HCT116 (cell line): Measurements from ENCODE around the gene SRRD. TPM values are rescaled to one million over a fixed set of nuclear protein-coding genes. Genes with fewer than 3 reads are reported as not detected.

ENCODE experiments used
- ATAC-seq: fragments of 200-7000 bp; cut with Tn5 transposase; 2 replicates; pipeline ENCODE4 v1.9.1; 2020; ENCODE audit warnings: mild to moderate bottlenecking, moderate library complexity
- BruUV-seq: library from RNA; stranded (reverse); fragments of 400-500 nt; replicated peaks from 2 replicates; lab custom pipeline; 2021; lab: Mats Ljungman, UMichigan
- CTCF ChIA-PET: fragments of 300-600 bp; sonication (Branson Sonifier 250); formaldehyde crosslinking; loops from one replicate; lab custom pipeline; 2021; ENCODE audit warnings: antibody characterized with exemption; lab: Charles Lee
- POLR2A ChIA-PET: fragments of 300-600, 350-600 bp; sonication (Branson Sonifier 250); formaldehyde crosslinking; loops from one replicate; lab custom pipeline; 2021; ENCODE audit warnings: antibody characterized with exemption; lab: Charles Lee
- RAD21 ChIA-PET, 2 experiments: fragments of 300-600 bp; sonication (Branson Sonifier 250); formaldehyde crosslinking; loops; one replicate each; lab custom pipeline; 2023; ENCODE audit warnings: low total read pairs in 2 of 2; ENCODE audit not compliant: uncharacterized antibody in 2 of 2, unreplicated experiment in 2 of 2, low non-redundant PET in 1 of 2; lab: Charles Lee
- DNase-seq: peaks from one replicate; pipeline ENCODE4 v3.0.0-alpha.2; 2010; ENCODE audit warnings: low read depth, low spot score
- H2AFZ ChIP-seq: fragments of 200-600 bp; shearing (Covaris generic), sonication (generic); 2 replicates; pipeline ENCODE4 v1.6.1; 2017; ENCODE audit warnings: low read depth, mixed run types, mixed read lengths, antibody characterized with exemption, low read length; ENCODE audit not compliant: poor library complexity, severe bottlenecking
- H3K27ac ChIP-seq: 2 replicates; pipeline ENCODE4 v1.5.1; 2012; ENCODE audit warnings: low read depth, low read length
- H3K27me3 ChIP-seq: fragments of 200-600 bp; sonication (generic); 2 replicates; pipeline ENCODE4 v1.6.1; 2016; ENCODE audit warnings: mixed run types, low read length, mixed read lengths; ENCODE audit not compliant: insufficient read depth
- H3K36me3 ChIP-seq, 2 experiments: fragments of 200-500 bp in 1 of 2; fragments of 200-600 bp in 1 of 2; sonication (Bioruptor generic) in 1 of 2; sonication (generic) in 1 of 2; 2 replicates each; pipeline versions ENCODE4 v1.5.1 to v1.6.1; 2014 to 2016; ENCODE audit warnings: low read length in 2 of 2, inconsistent platforms in 1 of 2, mixed read lengths in 1 of 2, mixed run types in 1 of 2; ENCODE audit not compliant: insufficient read depth in 2 of 2, control insufficient read depth in 1 of 2
- H3K4me1 ChIP-seq, 2 experiments: fragments of 200-600 bp in 1 of 2; sonication (generic) in 1 of 2; 2 replicates each; pipeline versions ENCODE4 v1.5.1 to v1.6.1; 2012 to 2017; ENCODE audit warnings: low read length in 2 of 2, inconsistent platforms in 1 of 2, mild to moderate bottlenecking in 1 of 2, mixed read lengths in 1 of 2, mixed run types in 1 of 2, moderate library complexity in 1 of 2; ENCODE audit not compliant: insufficient read depth in 2 of 2, control insufficient read depth in 1 of 2
- H3K4me2 ChIP-seq: fragments of 200-600 bp; sonication (generic); 2 replicates; pipeline ENCODE4 v1.6.1; 2017; ENCODE audit warnings: mixed run types, low read length, mixed read lengths
- H3K4me3 ChIP-seq, 2 experiments: fragments of 200-600 bp in 1 of 2; sonication (generic) in 1 of 2; replicated peaks in 1 of 2; 2 replicates each; pipeline ENCODE4 v1.5.1; 2011 to 2016; ENCODE audit warnings: low read length in 2 of 2, control low read depth in 1 of 2, low read depth in 1 of 2, mild to moderate bottlenecking in 1 of 2, mixed read lengths in 1 of 2, mixed run types in 1 of 2
- H3K79me2 ChIP-seq: fragments of 200-600 bp; sonication (generic); 2 replicates; pipeline ENCODE4 v1.6.1; 2017; ENCODE audit warnings: mild to moderate bottlenecking, mixed run types, low read length, moderate library complexity, mixed read lengths; ENCODE audit not compliant: insufficient read depth
- H3K9ac ChIP-seq: fragments of 200-600 bp; sonication (generic); 2 replicates; pipeline ENCODE4 v1.6.1; 2016; ENCODE audit warnings: low read length, mixed read lengths
- H3K9me2 ChIP-seq: fragments of 200-600 bp; sonication (generic), shearing (Covaris generic); 2 replicates; pipeline ENCODE4 v1.6.1; 2017; ENCODE audit warnings: mixed run types, mild to moderate bottlenecking, moderate library complexity; ENCODE audit not compliant: insufficient read depth
- H3K9me3 ChIP-seq, 2 experiments: fragments of 200-500 bp in 1 of 2; fragments of 200-600 bp in 1 of 2; sonication (Bioruptor generic) in 1 of 2; sonication (generic) in 1 of 2; 2 replicates each; pipeline ENCODE4 v1.6.1; 2014 to 2017; ENCODE audit warnings: low read length in 2 of 2, mixed read lengths in 2 of 2, inconsistent platforms in 1 of 2, low read depth in 1 of 2, mild to moderate bottlenecking in 1 of 2, mixed run types in 1 of 2, moderate library complexity in 1 of 2; ENCODE audit not compliant: control insufficient read depth in 1 of 2, insufficient read depth in 1 of 2
- H4K20me1 ChIP-seq: fragments of 200-600 bp; sonication (generic), shearing (Covaris generic); 2 replicates; pipeline ENCODE4 v1.6.1; 2017; ENCODE audit warnings: mixed run types, mild to moderate bottlenecking, moderate library complexity; ENCODE audit not compliant: insufficient read depth
- CBX3 ChIP-seq: IDR thresholded peaks from 2 replicates; pipeline ENCODE4 v1.6.1; 2012; ENCODE audit warnings: low read depth
- CEBPB ChIP-seq: IDR thresholded peaks from 2 replicates; pipeline ENCODE4 v1.6.1; 2012; ENCODE audit warnings: low read depth
- EZH2 ChIP-seq: fragments of 200-600 bp; sonication (generic); IDR thresholded peaks from 2 replicates; pipeline ENCODE4 v1.6.1; 2017; ENCODE audit warnings: antibody characterized with exemption, mixed run types
- EZH2phosphoT487 ChIP-seq: fragments of 200-600 bp; IDR thresholded peaks from 2 replicates; pipeline ENCODE4 v1.6.1; 2018; ENCODE audit warnings: antibody characterized with exemption, borderline replicate concordance
- FOSL1 ChIP-seq: IDR thresholded peaks from 2 replicates; pipeline ENCODE4 v1.6.1; 2012; ENCODE audit warnings: low read depth
- JUND ChIP-seq: IDR thresholded peaks from 2 replicates; pipeline ENCODE4 v1.6.1; 2012
- POLR2AphosphoS5 ChIP-seq: IDR thresholded peaks from 2 replicates; pipeline ENCODE4 v1.6.1; 2011; ENCODE audit warnings: mild to moderate bottlenecking, low read depth, low read length, moderate library complexity
- SP1 ChIP-seq: IDR thresholded peaks from 2 replicates; pipeline ENCODE4 v1.6.1; 2012; ENCODE audit warnings: low read depth
- SRF ChIP-seq: IDR thresholded peaks from 2 replicates; pipeline ENCODE4 v1.6.1; 2012; ENCODE audit warnings: low read depth
- YY1 ChIP-seq: IDR thresholded peaks from 2 replicates; pipeline ENCODE4 v1.6.1; 2011; ENCODE audit warnings: low read length, low read depth, moderate library complexity, mild to moderate bottlenecking; ENCODE audit not compliant: insufficient replicate concordance; ENCODE audit errors: extremely low read depth
- ZFX ChIP-seq: fragments of 450-650 bp; IDR thresholded peaks from 2 replicates; pipeline ENCODE4 v1.6.1; 2017
- intact Hi-C: fragments of 100-400 bp; cut with micrococcal nuclease; formaldehyde crosslinking; loops from 2 replicates; pipeline ENCODE4 v1.10.0; 2022
- total RNA-seq: library from RNA; stranded (reverse); gene quantifications from one replicate; pipeline ENCODE4 v1.2.1, GENCODE V29; 2021; ENCODE audit not compliant: unreplicated experiment
- TF ChIP-seq, protein P1 (sequence below): IDR thresholded peaks from 2 replicates; pipeline ENCODE4 v1.6.1; 2012; ENCODE audit warnings: low read depth
- TF ChIP-seq, protein P2 (sequence below): IDR thresholded peaks from 2 replicates; pipeline ENCODE4 v1.6.1; 2012
- TF ChIP-seq, protein P3 (sequence below): IDR thresholded peaks from 2 replicates; pipeline ENCODE4 v1.6.1; 2012
- TF ChIP-seq, protein P4 (sequence below), 3 experiments: fragments of 200-600 bp in 1 of 3; sonication (generic) in 1 of 3; IDR thresholded peaks in 2 of 3; conservative IDR thresholded peaks in 1 of 3; 2 replicates each; pipeline ENCODE4 v1.5.1; 2012 to 2017; ENCODE audit warnings: low read depth in 2 of 3, low read length in 2 of 3, antibody characterized with exemption in 1 of 3, borderline replicate concordance in 1 of 3, control low read depth in 1 of 3, mild to moderate bottlenecking in 1 of 3, mixed read lengths in 1 of 3, mixed run types in 1 of 3, moderate library complexity in 1 of 3; ENCODE audit not compliant: insufficient read depth in 1 of 3

SRRD gene
- total RNA-seq, 1 experiment from 2014 or later: 30.4 TPM

DNA sequence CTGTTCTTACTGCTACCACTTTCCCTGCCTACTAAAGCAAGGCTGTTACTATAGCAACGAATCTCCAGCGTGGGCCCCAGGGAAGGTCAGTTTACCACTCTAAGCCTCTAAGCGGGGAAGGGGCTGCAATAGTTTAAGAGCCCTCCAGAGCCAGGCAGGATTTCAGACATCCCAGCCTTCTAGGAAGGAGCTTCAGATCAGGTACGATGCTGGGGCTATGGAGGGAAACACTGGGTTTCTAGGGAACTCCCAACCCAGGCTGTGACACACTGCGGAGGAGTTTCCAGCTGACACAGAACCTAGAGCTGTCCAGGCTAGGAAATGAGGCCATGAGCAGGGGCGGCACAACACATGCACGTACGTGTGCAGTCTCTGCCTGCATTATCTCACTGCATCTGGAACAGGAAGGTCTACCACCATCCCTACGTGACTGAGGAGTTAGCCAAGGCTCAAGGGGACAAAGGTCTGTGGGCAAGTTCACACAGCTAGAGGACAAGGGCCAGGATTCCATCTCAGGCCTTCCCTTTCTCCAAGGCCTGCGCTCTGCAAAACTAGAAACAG lies 20.5 kb upstream of the SRRD start (continued):
- TF ChIP-seq, protein P1, sequence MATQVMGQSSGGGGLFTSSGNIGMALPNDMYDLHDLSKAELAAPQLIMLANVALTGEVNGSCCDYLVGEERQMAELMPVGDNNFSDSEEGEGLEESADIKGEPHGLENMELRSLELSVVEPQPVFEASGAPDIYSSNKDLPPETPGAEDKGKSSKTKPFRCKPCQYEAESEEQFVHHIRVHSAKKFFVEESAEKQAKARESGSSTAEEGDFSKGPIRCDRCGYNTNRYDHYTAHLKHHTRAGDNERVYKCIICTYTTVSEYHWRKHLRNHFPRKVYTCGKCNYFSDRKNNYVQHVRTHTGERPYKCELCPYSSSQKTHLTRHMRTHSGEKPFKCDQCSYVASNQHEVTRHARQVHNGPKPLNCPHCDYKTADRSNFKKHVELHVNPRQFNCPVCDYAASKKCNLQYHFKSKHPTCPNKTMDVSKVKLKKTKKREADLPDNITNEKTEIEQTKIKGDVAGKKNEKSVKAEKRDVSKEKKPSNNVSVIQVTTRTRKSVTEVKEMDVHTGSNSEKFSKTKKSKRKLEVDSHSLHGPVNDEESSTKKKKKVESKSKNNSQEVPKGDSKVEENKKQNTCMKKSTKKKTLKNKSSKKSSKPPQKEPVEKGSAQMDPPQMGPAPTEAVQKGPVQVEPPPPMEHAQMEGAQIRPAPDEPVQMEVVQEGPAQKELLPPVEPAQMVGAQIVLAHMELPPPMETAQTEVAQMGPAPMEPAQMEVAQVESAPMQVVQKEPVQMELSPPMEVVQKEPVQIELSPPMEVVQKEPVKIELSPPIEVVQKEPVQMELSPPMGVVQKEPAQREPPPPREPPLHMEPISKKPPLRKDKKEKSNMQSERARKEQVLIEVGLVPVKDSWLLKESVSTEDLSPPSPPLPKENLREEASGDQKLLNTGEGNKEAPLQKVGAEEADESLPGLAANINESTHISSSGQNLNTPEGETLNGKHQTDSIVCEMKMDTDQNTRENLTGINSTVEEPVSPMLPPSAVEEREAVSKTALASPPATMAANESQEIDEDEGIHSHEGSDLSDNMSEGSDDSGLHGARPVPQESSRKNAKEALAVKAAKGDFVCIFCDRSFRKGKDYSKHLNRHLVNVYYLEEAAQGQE: no peak
- TF ChIP-seq, protein P2, sequence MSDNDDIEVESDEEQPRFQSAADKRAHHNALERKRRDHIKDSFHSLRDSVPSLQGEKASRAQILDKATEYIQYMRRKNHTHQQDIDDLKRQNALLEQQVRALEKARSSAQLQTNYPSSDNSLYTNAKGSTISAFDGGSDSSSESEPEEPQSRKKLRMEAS: no peak
- no peak for TF ChIP-seq ZFX
- no peak for TF ChIP-seq SP1
- TF ChIP-seq POLR2AphosphoS5: no peak
- TF ChIP-seq EZH2phosphoT487: no peak
- TF ChIP-seq, protein P3, sequence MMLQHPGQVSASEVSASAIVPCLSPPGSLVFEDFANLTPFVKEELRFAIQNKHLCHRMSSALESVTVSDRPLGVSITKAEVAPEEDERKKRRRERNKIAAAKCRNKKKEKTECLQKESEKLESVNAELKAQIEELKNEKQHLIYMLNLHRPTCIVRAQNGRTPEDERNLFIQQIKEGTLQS: no peak

DNA sequence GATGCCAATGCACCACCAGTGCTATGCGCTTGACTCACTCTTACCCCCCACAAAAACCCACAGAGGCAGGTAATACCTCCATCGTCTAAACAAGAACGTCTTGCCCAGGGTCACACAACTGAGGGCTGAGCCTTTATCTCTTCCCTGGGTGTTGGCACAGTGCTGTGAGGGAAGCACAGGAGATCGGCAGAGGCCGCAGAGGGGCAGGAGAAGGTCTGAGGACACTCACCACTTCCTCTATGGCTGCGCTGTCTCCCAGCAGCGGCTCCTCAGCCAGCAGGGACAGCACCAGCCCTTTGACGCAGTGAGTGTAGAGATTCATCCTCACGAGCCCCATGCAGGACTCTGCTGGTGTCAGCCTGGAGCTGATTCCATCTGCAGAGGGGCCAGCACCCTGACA lies 20.0 kb upstream of the SRRD start:
- Histone ChIP-seq H3K27me3 (no peaks in the 10 kb centered on the region), H3K4me1 (peaks cover 0 to 7% of the 10 kb centered on the region in 2 experiments; a peak in 3 of 4 replicates), H3K9me3 (no peaks in the 10 kb centered on the region), H3K36me3 (peaks cover 34 to 40% of the 10 kb centered on the region in 2 experiments; a peak in 3 of 4 replicates), H3K9ac (no peak overlapping the region), H3K9me2 (no peaks in the 10 kb centered on the region), H2AFZ (no peak overlapping the region), H3K4me3 (no peak overlapping the region), H3K4me2 (no peak overlapping the region), H3K27ac (no peak overlapping the region), H4K20me1 (peaks cover 4% of the 10 kb centered on the region; the same call in 1 of the 2 replicates), H3K79me2 (peaks cover 14% of the 10 kb centered on the region)
- ChIA-PET POLR2A (no interaction called here), RAD21 (no interaction called here), CTCF (interaction anchor here (1.4 kb wide), 1 partner anchor 69 kb away, joined by 4 read pairs; no protein-coding TSS in a partner anchor)
- no peak for ATAC-seq
- BruUV-seq: no TSS peak
- intact Hi-C loops: no loop called here
- DNase-seq: no peak
- TF ChIP-seq FOSL1 (no peak), YY1 (no peak), EZH2 (no peak), CEBPB (no peak), CBX3 (no peak), JUND (no peak), SRF (no peak)
- TF ChIP-seq, protein P4, sequence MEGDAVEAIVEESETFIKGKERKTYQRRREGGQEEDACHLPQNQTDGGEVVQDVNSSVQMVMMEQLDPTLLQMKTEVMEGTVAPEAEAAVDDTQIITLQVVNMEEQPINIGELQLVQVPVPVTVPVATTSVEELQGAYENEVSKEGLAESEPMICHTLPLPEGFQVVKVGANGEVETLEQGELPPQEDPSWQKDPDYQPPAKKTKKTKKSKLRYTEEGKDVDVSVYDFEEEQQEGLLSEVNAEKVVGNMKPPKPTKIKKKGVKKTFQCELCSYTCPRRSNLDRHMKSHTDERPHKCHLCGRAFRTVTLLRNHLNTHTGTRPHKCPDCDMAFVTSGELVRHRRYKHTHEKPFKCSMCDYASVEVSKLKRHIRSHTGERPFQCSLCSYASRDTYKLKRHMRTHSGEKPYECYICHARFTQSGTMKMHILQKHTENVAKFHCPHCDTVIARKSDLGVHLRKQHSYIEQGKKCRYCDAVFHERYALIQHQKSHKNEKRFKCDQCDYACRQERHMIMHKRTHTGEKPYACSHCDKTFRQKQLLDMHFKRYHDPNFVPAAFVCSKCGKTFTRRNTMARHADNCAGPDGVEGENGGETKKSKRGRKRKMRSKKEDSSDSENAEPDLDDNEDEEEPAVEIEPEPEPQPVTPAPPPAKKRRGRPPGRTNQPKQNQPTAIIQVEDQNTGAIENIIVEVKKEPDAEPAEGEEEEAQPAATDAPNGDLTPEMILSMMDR (IDR thresholded peaks at IDR 0.05 in 2 of 3, conservative IDR thresholded peaks at IDR 0.05 in 1 of 3; ENCODE audit: borderline replicate concordance in 1 of 3, insufficient read depth in 1 of 3, low read depth in 2 of 3, low read length in 2 of 3): no peak
- TF ChIP-seq, protein P3: no peak
- TF ChIP-seq, protein P2: no peak
